Measurements from ENCODE around the gene XPO5. TPM values are rescaled to one million over a fixed set of nuclear protein-coding genes. Genes with fewer than 3 reads are reported as not detected.

XPO5 gene
- total RNA-seq, 1 experiment from 2014 or later = 86.4 TPM

DNA sequence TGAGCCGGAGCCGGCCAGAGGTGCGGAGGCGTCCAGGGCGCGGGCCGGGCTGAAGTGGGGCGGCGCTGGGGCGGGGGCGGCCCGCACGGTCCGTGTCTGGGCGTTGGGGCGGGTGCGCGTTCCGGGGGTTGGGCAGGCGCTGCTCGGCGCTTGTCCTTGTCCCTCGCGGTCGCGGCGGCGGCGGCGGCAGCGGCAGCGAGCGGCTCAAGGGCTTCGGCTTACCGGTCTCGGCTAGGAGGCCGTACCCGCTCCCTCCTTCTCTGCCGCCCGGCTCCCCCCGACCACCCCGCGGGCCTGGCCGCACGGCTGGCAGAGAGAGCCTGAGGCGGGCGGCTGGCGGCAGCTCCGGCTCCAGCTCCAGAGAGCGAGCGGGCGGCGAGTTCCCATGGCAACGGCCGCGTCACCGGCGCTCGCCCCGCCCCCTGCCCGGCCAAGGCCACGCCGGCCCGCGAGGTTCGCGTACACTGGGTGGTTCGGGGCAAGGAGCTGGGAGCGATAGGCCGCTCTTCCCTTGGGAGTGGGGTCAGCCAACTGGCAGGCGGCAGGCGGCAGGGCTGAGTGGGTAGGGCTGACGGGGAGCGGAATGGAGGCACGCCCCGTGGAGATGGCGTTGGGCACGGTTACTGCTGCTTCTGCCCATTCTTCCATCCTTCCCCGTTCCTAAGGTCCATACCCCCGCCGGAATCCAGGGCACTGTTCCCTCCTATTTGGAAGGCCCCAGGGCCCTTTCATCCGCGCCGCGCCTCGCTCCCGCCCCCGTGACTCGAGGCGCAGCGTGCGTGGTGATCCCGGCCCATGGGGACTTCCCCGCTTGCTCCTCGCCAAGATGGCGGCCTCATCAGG lies 65.6 kb downstream of the XPO5 start, which contains the start of gene LRRC73:
TSS of gene LRRC73 (minus strand) at position 363 of the 843 bp plus-strand sequence. CDS start 561 bp downstream, outside the sequence.
- Histone ChIP-seq H3K36me3 (ENCODE audit: control insufficient read depth, insufficient read depth, low read length) (peaks cover 3% of the 10 kb centered on the region; the same call in 1 of the 2 replicates), H3K4me3 (ENCODE audit: low read depth in 2 of 2, low read length in 2 of 2) (peak within 1 kb of the TSS; percentile 52 to 59), H3K27ac (ENCODE audit: low read length) (peak within 1 kb of the TSS; percentile 70), H3K4me1 (ENCODE audit: control insufficient read depth, insufficient read depth, low read length) (peaks cover 14% of the 10 kb centered on the region), H3K9me3 (ENCODE audit: control insufficient read depth, insufficient read depth, low read depth, low read length) (no peaks in the 10 kb centered on the region), H3K27me3 (ENCODE audit: control insufficient read depth, insufficient read depth, low read length) (no peaks in the 10 kb centered on the region)
- TF ChIP-seq, protein P1, sequence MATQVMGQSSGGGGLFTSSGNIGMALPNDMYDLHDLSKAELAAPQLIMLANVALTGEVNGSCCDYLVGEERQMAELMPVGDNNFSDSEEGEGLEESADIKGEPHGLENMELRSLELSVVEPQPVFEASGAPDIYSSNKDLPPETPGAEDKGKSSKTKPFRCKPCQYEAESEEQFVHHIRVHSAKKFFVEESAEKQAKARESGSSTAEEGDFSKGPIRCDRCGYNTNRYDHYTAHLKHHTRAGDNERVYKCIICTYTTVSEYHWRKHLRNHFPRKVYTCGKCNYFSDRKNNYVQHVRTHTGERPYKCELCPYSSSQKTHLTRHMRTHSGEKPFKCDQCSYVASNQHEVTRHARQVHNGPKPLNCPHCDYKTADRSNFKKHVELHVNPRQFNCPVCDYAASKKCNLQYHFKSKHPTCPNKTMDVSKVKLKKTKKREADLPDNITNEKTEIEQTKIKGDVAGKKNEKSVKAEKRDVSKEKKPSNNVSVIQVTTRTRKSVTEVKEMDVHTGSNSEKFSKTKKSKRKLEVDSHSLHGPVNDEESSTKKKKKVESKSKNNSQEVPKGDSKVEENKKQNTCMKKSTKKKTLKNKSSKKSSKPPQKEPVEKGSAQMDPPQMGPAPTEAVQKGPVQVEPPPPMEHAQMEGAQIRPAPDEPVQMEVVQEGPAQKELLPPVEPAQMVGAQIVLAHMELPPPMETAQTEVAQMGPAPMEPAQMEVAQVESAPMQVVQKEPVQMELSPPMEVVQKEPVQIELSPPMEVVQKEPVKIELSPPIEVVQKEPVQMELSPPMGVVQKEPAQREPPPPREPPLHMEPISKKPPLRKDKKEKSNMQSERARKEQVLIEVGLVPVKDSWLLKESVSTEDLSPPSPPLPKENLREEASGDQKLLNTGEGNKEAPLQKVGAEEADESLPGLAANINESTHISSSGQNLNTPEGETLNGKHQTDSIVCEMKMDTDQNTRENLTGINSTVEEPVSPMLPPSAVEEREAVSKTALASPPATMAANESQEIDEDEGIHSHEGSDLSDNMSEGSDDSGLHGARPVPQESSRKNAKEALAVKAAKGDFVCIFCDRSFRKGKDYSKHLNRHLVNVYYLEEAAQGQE (IDR thresholded peaks at IDR 0.05; ENCODE audit: insufficient read depth in 1 of 2, low read depth in 2 of 2, low read length in 1 of 2) = no peak
- TF ChIP-seq, protein P2, sequence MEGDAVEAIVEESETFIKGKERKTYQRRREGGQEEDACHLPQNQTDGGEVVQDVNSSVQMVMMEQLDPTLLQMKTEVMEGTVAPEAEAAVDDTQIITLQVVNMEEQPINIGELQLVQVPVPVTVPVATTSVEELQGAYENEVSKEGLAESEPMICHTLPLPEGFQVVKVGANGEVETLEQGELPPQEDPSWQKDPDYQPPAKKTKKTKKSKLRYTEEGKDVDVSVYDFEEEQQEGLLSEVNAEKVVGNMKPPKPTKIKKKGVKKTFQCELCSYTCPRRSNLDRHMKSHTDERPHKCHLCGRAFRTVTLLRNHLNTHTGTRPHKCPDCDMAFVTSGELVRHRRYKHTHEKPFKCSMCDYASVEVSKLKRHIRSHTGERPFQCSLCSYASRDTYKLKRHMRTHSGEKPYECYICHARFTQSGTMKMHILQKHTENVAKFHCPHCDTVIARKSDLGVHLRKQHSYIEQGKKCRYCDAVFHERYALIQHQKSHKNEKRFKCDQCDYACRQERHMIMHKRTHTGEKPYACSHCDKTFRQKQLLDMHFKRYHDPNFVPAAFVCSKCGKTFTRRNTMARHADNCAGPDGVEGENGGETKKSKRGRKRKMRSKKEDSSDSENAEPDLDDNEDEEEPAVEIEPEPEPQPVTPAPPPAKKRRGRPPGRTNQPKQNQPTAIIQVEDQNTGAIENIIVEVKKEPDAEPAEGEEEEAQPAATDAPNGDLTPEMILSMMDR (IDR thresholded peaks at IDR 0.05) = no peak
- TF ChIP-seq POLR2AphosphoS5 (IDR thresholded peaks at IDR 0.05; ENCODE audit: low read depth, low read length) (peak; percentile 41), SIN3A (IDR thresholded peaks at IDR 0.05; ENCODE audit: borderline replicate concordance, insufficient read depth, low read depth, low read length) (peak; percentile 87; the same call in 1 of the 2 replicates), TCF7L2 (IDR thresholded peaks at IDR 0.05; ENCODE audit: low read depth, low read length) (peak; percentile 80)
- ATAC-seq = peak; percentile 89
- CTCF ChIA-PET = interaction anchor here (0.8 kb wide), 1 partner anchor 33 kb away, joined by 3 read pairs; the partner anchor contains the start of gene TJAP1
- intact Hi-C loops (cut with micrococcal nuclease; ENCODE audit: unreplicated experiment) = no loop called here
- in situ Hi-C loops (cut with HindIII; ENCODE audit: low pct_unique_long_range_greater_than_20kb, low sequenced_read_pairs) = no loop called here
- DNase-seq (ENCODE audit: low read depth, low spot score) = no peak
- POLR2A ChIA-PET = interaction anchor here (0.6 to 0.8 kb wide), 2 partner anchors 32 to 141 kb away, joined by 3 read pairs; partner anchors contain the start of gene ZNF318
- BruUV-seq (replicated peaks) = no TSS peak

DNA sequence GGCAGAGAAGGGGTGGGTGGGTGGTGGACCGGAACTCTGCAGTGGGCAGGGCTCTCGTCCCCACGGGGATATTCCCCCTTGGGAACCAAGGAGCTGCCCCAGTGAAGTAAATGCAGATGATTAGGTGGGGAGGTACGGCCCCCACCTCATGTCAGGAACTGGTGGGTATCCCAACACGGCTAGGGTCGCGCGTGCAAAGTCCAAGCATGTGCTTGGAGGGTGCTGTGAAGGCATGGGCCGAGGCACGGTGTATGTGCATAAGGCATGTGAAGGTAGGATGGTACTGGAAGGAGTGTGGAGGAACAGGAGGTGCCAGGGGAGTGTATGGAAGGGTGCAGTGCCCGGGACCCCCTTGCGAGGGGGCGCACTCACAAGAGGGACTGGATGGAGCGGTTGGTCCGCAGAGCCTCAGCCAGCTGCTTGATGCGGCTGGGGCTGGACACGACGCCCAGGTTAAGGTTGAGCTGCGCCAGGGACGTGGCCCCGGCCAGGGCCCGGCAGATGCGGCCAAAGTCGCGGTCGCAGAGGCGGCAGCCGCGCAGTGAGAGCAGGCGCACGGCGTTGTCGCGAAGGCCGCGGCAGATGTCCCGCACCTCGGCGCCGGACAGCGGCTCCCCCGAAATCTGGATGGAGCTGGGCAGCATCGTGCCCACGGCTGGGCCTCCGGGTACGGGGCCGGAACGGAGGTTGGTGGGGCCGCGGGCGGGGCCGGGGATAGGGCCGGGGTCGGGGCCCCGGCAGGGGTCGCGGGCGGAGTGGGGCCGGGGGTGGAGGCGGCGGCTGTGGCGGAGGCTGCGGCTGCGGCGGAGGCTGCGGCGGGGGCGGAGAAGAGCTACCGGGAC lies 66.5 kb downstream of the XPO5 start:
- Histone ChIP-seq H3K36me3 (ENCODE audit: control insufficient read depth, insufficient read depth, low read length) (peaks cover 2% of the 10 kb centered on the region; the same call in 1 of the 2 replicates), H3K9me3 (ENCODE audit: control insufficient read depth, insufficient read depth, low read depth, low read length) (no peaks in the 10 kb centered on the region), H3K27ac (ENCODE audit: low read length) (peak overlapping the region; percentile 48; the same call in 1 of the 2 replicates), H3K27me3 (ENCODE audit: control insufficient read depth, insufficient read depth, low read length) (no peaks in the 10 kb centered on the region), H3K4me1 (ENCODE audit: control insufficient read depth, insufficient read depth, low read length) (peaks cover 14% of the 10 kb centered on the region), H3K4me3 (ENCODE audit: low read depth in 2 of 2, low read length in 2 of 2) (peak overlapping the region; percentile 52 to 59)
- DNase-seq (ENCODE audit: low read depth, low spot score) = no peak
- peak; percentile 32 for ATAC-seq
- ChIA-PET CTCF (interaction anchor here (0.8 kb wide), 1 partner anchor 32 kb away, joined by 3 read pairs; the partner anchor contains the start of gene TJAP1), POLR2A (interaction anchor here (0.6 to 0.8 kb wide), 3 partner anchors 8 to 140 kb away, joined by 3 to 16 read pairs (median 3); partner anchors contain the start of gene ZNF318)
- intact Hi-C loops (cut with micrococcal nuclease; ENCODE audit: unreplicated experiment) (no loop called here), in situ Hi-C loops (cut with HindIII; ENCODE audit: low pct_unique_long_range_greater_than_20kb, low sequenced_read_pairs) (no loop called here)
- no TSS peak for BruUV-seq (replicated peaks)
- TF ChIP-seq TCF7L2 (IDR thresholded peaks at IDR 0.05; ENCODE audit: low read depth, low read length) (no peak), SIN3A (IDR thresholded peaks at IDR 0.05; ENCODE audit: borderline replicate concordance, insufficient read depth, low read depth, low read length) (no peak)

All from Panc1 (cell line).